HG03196 (cell line): Measurements from ENCODE around the gene C3orf22.
"Not testable (repeated sequence)": the region's sequence is repeated elsewhere in the genome, so short reads cannot be mapped to it uniquely, and the experiment has no call there.

Source experiments
- ATAC-seq: cut with Tn5 transposase; IDR thresholded peaks from one replicate; pipeline ENCODE4 v1.9.1; 2021; ENCODE audit not compliant: unreplicated experiment

C3orf22 gene

GRCh38 chr3:126558336-126559071 lies at the start of gene C3orf22:
TSS of gene C3orf22 (minus strand) at chr3:126558932. CDS start at chr3:126553390, 5,542 bp downstream.
- ATAC-seq = no peak

- ATAC-seq = no peak
Observed at GRCh38 chr3:126607214-126607908, 48.6 kb upstream of the C3orf22 start.

- no peak for ATAC-seq
Observed at GRCh38 chr3:126606001-126606400, 47.3 kb upstream of the C3orf22 start.

- no peak for ATAC-seq
Observed at GRCh38 chr3:126604691-126605090, 46.0 kb upstream of the C3orf22 start.

- no peak for ATAC-seq
Observed at GRCh38 chr3:126599101-126599500, 40.4 kb upstream of the C3orf22 start.

- ATAC-seq = not testable (repeated sequence)
Observed at GRCh38 chr3:126595479-126595878, 36.7 kb upstream of the C3orf22 start.

GRCh38 chr3:126591515-126591914 lies 32.8 kb upstream of the C3orf22 start:
- ATAC-seq = not testable (repeated sequence)

- no peak for ATAC-seq
Observed at GRCh38 chr3:126582311-126582710, 23.6 kb upstream of the C3orf22 start.

GRCh38 chr3:126581569-126581968 lies 22.8 kb upstream of the C3orf22 start:
- no peak for ATAC-seq

- ATAC-seq = no peak
Observed at GRCh38 chr3:126580746-126581145, 22.0 kb upstream of the C3orf22 start.

GRCh38 chr3:126578702-126579101 lies 20.0 kb upstream of the C3orf22 start:
- no peak for ATAC-seq

GRCh38 chr3:126577261-126577660 lies 18.5 kb upstream of the C3orf22 start:
- no peak for ATAC-seq

- ATAC-seq = no peak
Observed at GRCh38 chr3:126573492-126574117, 14.9 kb upstream of the C3orf22 start.

- no peak for ATAC-seq
Observed at GRCh38 chr3:126571078-126571477, 12.3 kb upstream of the C3orf22 start.

- ATAC-seq = no peak
Observed at GRCh38 chr3:126570103-126570541, 11.4 kb upstream of the C3orf22 start.

GRCh38 chr3:126569390-126569975 lies 10.8 kb upstream of the C3orf22 start:
- ATAC-seq = no peak

- no peak for ATAC-seq
Observed at GRCh38 chr3:126568776-126569342, 10.1 kb upstream of the C3orf22 start.

GRCh38 chr3:126567696-126568438 lies 9.1 kb upstream of the C3orf22 start:
- no peak for ATAC-seq

- ATAC-seq = no peak
Observed at GRCh38 chr3:126562737-126563276, 4.1 kb upstream of the C3orf22 start.

GRCh38 chr3:126557761-126558160 lies 971 bp downstream of the C3orf22 start:
- ATAC-seq = no peak
